ENCODE data around the gene SH3GLB2. TPM values are rescaled to one million over a fixed set of nuclear protein-coding genes. Genes with fewer than 3 reads are reported as not detected.

The SH3GLB2 gene
- total RNA-seq, 1 donor from 2014 or later, result 90.1 TPM

DNA sequence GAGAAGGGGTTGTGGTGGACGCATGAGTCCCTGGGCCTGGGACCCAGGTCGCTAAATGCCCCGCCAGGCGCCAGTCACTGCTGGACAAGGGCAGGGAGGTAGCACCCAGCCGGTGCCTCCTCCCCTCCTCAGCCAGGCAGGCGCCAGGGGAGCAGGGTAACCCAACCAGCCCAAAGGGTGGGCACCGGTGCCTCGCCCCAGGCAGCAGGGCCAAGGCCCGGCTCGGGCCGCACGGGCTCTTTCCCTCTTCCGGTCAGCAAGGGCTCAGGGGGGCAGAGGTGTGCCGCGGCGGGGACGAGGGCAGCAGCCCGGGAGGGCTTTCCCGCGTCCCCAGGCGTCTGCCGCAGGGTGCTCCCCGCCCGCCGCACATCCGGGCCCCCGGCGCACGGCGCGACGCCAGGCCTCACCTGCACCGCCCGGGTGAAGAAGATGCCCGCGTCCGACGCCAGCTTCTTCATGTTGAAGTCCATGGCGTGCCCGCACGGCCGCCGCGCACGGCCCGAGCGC is 393 bp downstream of the SH3GLB2 start:
- TF ChIP-seq, protein P1, sequence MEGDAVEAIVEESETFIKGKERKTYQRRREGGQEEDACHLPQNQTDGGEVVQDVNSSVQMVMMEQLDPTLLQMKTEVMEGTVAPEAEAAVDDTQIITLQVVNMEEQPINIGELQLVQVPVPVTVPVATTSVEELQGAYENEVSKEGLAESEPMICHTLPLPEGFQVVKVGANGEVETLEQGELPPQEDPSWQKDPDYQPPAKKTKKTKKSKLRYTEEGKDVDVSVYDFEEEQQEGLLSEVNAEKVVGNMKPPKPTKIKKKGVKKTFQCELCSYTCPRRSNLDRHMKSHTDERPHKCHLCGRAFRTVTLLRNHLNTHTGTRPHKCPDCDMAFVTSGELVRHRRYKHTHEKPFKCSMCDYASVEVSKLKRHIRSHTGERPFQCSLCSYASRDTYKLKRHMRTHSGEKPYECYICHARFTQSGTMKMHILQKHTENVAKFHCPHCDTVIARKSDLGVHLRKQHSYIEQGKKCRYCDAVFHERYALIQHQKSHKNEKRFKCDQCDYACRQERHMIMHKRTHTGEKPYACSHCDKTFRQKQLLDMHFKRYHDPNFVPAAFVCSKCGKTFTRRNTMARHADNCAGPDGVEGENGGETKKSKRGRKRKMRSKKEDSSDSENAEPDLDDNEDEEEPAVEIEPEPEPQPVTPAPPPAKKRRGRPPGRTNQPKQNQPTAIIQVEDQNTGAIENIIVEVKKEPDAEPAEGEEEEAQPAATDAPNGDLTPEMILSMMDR (conservative IDR thresholded peaks at IDR 0.05; ENCODE audit: low read depth, low read length), result no peak
- no peak for DNase-seq (ENCODE audit: low read depth)
- peak overlapping the region; percentile 95 for H3K4me3 ChIP-seq (ENCODE audit: low read depth, low read length)

DNA sequence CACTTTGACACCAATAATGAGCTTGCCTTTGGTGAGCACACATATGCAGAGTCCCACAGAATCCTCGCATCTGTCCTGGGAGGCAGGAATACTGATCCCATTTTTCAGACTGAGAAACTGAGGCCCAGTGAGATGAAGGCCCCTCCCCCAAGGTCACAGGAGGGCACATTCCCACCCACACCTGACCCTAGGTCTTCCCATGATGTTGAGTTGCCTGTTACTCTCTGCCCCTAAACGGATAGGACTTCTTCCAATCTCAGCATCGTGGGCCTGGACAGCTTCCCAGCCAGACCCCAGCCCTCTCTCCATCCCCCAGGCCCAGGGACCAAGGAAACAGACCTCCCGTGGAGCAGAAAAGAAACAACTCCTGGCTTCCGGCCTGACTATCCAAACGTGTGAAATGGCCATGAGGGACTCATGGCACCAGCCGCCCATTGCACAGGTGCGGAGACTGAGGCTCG is 877 bp downstream of the SH3GLB2 start:
- TF ChIP-seq, protein P1 (conservative IDR thresholded peaks at IDR 0.05; ENCODE audit: low read depth, low read length), result no peak
- no peak for DNase-seq (ENCODE audit: low read depth)
- peak overlapping the region; percentile 95 for H3K4me3 ChIP-seq (ENCODE audit: low read depth, low read length)

DNA sequence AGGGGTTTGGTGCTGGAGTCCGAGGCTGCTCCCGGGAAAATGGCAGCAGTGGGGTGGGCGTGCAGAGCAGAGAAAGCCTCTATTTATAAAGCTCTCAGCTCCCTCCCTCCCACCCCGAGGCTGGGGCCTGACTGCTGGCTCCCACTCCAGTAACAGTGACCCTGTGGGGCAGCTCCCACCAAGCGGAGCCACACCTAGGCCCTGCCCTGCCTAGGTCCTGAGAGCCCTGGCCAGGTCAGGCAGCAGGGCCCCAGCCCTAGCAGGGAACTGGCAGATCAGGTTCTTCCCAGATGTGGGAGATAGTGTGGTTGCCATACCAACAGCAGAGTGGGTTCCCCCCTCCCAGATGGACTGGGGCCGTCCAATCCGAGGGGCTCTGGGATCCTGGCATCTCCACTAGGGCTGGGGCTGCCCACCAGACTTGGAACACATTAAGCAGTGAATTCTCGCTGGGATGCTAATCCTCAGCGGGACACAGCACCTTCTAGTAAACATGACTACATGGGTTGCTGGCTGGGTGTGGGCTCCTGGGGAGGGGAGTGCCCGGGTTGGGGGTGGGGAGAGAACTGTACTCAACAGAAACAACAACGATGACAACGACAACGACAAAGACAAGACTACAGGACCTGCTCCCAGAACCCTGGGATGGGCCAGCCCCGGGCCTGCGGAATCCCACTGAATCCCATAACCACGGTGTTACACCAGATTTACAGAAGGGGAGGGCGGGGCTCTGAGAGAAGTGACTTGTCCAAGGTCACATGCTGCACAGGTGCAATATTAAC is 1.5 kb downstream of the SH3GLB2 start:
- DNase-seq (ENCODE audit: low read depth), result no peak
- H3K4me3 ChIP-seq (ENCODE audit: low read depth, low read length), result peak overlapping the region; percentile 95
- TF ChIP-seq, protein P1 (conservative IDR thresholded peaks at IDR 0.05; ENCODE audit: low read depth, low read length), result no peak

DNA sequence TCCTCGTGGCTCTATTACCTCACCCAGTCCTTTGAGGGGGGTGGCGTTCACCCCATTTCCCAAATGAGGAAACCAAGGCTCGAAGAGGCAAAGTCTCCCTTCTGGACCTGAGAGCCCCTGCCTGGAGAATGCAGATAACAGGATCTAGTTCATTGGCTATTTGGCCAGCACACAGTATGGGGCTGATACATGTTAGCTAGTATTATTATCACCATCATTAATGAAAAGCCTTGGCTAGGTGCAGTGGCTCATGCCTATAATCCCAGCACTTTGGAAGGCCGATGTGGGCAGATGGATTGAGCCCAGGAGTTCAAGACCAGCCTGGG is 4.3 kb downstream of the SH3GLB2 start:
- no peak overlapping the region for H3K4me3 ChIP-seq (ENCODE audit: low read depth, low read length)
- TF ChIP-seq, protein P1 (conservative IDR thresholded peaks at IDR 0.05; ENCODE audit: low read depth, low read length), result no peak
- DNase-seq (ENCODE audit: low read depth), result no peak

DNA sequence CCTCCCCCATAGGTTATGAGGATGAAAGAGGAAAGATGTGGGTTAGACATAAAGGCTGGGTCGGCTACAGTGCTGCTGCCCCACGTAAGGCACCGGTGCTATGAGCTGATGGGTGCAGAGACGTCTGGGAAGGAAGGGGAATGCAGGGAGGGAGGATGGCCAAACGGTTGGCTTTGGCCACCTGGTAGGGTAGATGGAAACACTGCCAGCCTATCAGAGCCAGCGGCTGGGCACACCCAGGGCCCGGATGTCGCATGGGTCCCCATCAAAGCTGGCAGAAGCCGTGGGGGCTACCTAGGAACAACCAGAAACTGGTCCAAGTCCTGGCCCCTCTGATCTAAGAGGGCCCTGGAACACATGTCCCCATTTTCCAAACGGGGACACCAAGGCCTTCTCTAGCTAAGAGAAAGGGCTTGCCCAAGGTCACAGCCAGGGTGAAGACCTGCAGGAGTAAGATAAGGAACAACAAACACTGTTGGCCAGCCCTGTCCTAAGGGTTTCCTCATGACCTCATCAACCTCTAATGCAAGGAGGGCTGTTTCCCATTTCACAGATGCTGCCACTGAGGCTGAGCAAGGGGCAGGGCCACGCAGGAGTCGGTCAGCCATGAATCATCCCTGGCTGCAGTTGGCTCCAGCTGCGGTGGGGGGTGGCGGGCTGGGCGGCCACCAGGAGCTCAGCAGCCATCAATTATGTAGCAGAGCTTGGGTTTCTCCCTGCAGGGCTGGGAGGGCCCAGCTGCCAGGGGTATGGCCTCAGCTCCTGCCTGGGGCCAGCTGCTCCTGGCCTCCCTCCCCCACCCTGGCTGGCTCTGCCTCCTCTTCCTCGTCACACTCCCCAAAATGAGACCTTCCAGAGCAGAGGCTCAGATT is 4.9 kb downstream of the SH3GLB2 start:
- TF ChIP-seq, protein P1 (conservative IDR thresholded peaks at IDR 0.05; ENCODE audit: low read depth, low read length), result no peak
- no peak for DNase-seq (ENCODE audit: low read depth)

DNA sequence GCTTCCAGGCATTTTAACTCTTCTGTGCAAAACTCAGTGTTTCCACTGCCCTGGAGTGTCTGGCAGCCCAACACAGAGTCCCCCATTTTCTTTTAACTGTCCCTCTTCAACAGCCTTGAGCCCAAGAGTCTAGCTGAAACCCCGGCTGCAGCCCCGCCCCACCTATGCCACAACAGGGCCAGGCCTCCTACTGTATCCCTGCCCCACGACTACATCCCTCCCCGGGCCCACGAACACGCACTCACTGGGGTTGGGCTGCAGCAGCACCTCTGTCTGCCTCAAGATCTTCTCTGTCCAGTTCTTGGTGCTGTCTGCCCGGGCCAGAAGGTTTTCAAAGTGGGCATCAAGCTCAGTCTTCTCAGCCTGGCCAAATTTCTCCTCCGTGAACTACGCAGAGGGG is 6.1 kb downstream of the SH3GLB2 start:
- no peak for DNase-seq (ENCODE audit: low read depth)
- TF ChIP-seq, protein P1 (conservative IDR thresholded peaks at IDR 0.05; ENCODE audit: low read depth, low read length), result no peak
- H3K4me3 ChIP-seq (ENCODE audit: low read depth, low read length), result no peak overlapping the region

More for the DNA sequence above, 4.9 kb downstream of the SH3GLB2 start:
- H3K4me3 ChIP-seq (ENCODE audit: low read depth, low read length), result no peak overlapping the region
